ENCODE data around the gene USO1. TPM values are rescaled to one million over a fixed set of nuclear protein-coding genes. Genes with fewer than 3 reads are reported as not detected.

USO1 gene
- total and polyA plus RNA-seq, 2 of the 13 experiments (the other 11 are each of a cell fraction or from before 2014, with no cell fraction given) = 52.2 to 87.7 TPM

GRCh38 chr4:75686346-75686745 is 38.0 kb upstream of the USO1 start:
- CTCF ChIA-PET (ENCODE audit: low intra/inter-chr PET ratio, low total read pairs) = no interaction called here
- no peak overlapping the region for H3K9ac ChIP-seq (ENCODE audit: insufficient read depth, low read depth, low read length)
- H4K20me1 ChIP-seq (ENCODE audit: insufficient read depth, low read length) = no peaks in the 10 kb centered on the region
- H3K27me3 ChIP-seq (ENCODE audit: control insufficient read depth in 1 of 2, insufficient read depth in 2 of 2, low read length in 2 of 2) = no peaks in the 10 kb centered on the region; a peak in 1 of 5 replicates
- 0 out of 5 replicates have a peak, but pooled peaks cover 0 to 2% of the 10 kb centered on the region in 2 experiments for H3K36me3 ChIP-seq (replicated peaks in 1 of 2; ENCODE audit: control insufficient read depth in 1 of 2, insufficient read depth in 2 of 2, low read length in 2 of 2)
- in situ Hi-C loops (cut with HindIII; ENCODE audit: extremely low pct_ligation_motif_present, low pct_unique_long_range_greater_than_20kb) (no loop called here), intact Hi-C loops (cut with micrococcal nuclease; ENCODE audit: unreplicated experiment) (no loop called here)
- POLR2A ChIA-PET = no interaction called here
- H3K27ac ChIP-seq (ENCODE audit: extremely low read length, insufficient read depth, low read length) = no peak overlapping the region
- no peaks in the 10 kb centered on the region for H3K9me3 ChIP-seq (ENCODE audit: low read length)
- FAIRE-seq = no peak
- no peak for TF ChIP-seq HMGXB4 (CRISPR knock-in tag; IDR thresholded peaks at IDR 0.05; ENCODE audit: borderline replicate concordance in 1 of 2, low read depth in 1 of 2)
- no peak for TF ChIP-seq DR1 (CRISPR knock-in tag; IDR thresholded peaks at IDR 0.05)
- no peak for TF ChIP-seq ZNF256 (CRISPR knock-in tag; conservative IDR thresholded peaks at IDR 0.05)
- no peak for TF ChIP-seq REL (CRISPR knock-in tag; conservative IDR thresholded peaks at IDR 0.05)
- no peak for TF ChIP-seq ZNF124 (CRISPR knock-in tag; IDR thresholded peaks at IDR 0.05)
- TF ChIP-seq ARNT (IDR thresholded peaks at IDR 0.05) = no peak
- no peak for TF ChIP-seq GABPA (IDR thresholded peaks at IDR 0.05; ENCODE audit: low read depth, low read length)
- TF ChIP-seq GABPA (CRISPR knock-in tag; IDR thresholded peaks at IDR 0.05; ENCODE audit: low read depth) = no peak
- TF ChIP-seq KDM3A (CRISPR knock-in tag; IDR thresholded peaks at IDR 0.05; ENCODE audit: low read depth) = no peak
- TF ChIP-seq ZNF773 (CRISPR knock-in tag; IDR thresholded peaks at IDR 0.05; ENCODE audit: borderline replicate concordance) = no peak
- TF ChIP-seq SATB2 (CRISPR knock-in tag; IDR thresholded peaks at IDR 0.05) = no peak
- TF ChIP-seq HOXA3 (CRISPR knock-in tag; IDR thresholded peaks at IDR 0.05) = no peak
- TF ChIP-seq SALL1 (CRISPR knock-in tag; IDR thresholded peaks at IDR 0.05) = no peak
- TF ChIP-seq AFF4 (CRISPR knock-in tag; IDR thresholded peaks at IDR 0.05) = no peak
- WGBS (ENCODE audit: low lambda C conversion rate) = 88% methylated on average over 3 of the region's 3 CpGs
- no peak overlapping the region for H3K4me3 ChIP-seq (replicated peaks in 1 of 3; ENCODE audit: insufficient read depth in 1 of 3, low read depth in 2 of 3, low read length in 3 of 3)
- no peaks in the 10 kb centered on the region for H3K4me1 ChIP-seq (ENCODE audit: insufficient read depth, low read length)
- BruUV-seq (replicated peaks) = no TSS peak
- no peak for ATAC-seq
- H3K79me2 ChIP-seq (ENCODE audit: insufficient read depth, low read length) = no peaks in the 10 kb centered on the region
- DNase-seq (ENCODE audit: low spot score) = no peak
- H3K4me2 ChIP-seq (ENCODE audit: low read depth, low read length) = no peak overlapping the region
- no peak overlapping the region for H2AFZ ChIP-seq (ENCODE audit: low read length)
